Measurements from ENCODE around the gene TMCC1.
A peak's percentile ranks its signal among the peaks of the same experiment; 100 is the strongest.
"Not testable (repeated sequence)": the region's sequence is repeated elsewhere in the genome, so short reads cannot be mapped to it uniquely, and the experiment has no call there.

Gene TMCC1

DNA sequence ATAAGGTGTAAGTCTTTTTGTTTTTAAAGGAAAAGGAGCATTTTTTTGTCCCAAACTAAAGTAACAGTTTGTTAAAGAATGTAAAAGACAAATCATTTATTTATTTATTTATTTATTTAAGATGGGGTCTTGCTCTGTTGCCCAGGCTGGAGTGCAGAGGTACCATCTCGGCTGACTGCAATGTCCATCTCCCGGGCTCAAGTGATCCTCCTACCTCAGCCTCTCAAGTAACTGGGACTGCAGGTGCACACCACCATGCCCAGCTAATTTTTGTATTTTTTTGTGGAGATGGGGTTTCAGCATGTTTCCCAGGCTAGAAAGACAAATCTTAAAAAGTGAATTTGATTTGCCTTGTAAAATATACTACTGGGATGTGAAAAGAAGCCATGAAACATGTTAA, 200.8 kb downstream of the TMCC1 start:
- no peaks in the 10 kb centered on the region for H3K27me3 ChIP-seq (ENCODE audit: control insufficient read depth in 1 of 2, insufficient read depth in 2 of 2, low read length in 2 of 2)
- no peak overlapping the region for H3K9ac ChIP-seq (ENCODE audit: low read length)
- no peaks in the 10 kb centered on the region for H3K36me3 ChIP-seq (ENCODE audit: insufficient read depth, low read length)
- no peak overlapping the region for H3K4me3 ChIP-seq (ENCODE audit: low read depth in 1 of 2, low read length in 2 of 2)
- no peak overlapping the region for H3K27ac ChIP-seq (ENCODE audit: low read depth, low read length)
- peaks cover 16% of the 10 kb centered on the region for H3K4me1 ChIP-seq (ENCODE audit: insufficient read depth, low read length)
- no peaks in the 10 kb centered on the region for H3K9me3 ChIP-seq (ENCODE audit: low read length)

- H3K27ac ChIP-seq (ENCODE audit: low read depth, low read length): no peak overlapping the region
- no peak overlapping the region for H3K9ac ChIP-seq (ENCODE audit: low read length)
- H3K9me3 ChIP-seq (ENCODE audit: low read length): no peaks in the 10 kb centered on the region
- no peak overlapping the region for H3K4me3 ChIP-seq (ENCODE audit: low read depth in 1 of 2, low read length in 2 of 2)
- H3K4me1 ChIP-seq (ENCODE audit: insufficient read depth, low read length): peaks cover 21% of the 10 kb centered on the region
- no peaks in the 10 kb centered on the region for H3K27me3 ChIP-seq (ENCODE audit: control insufficient read depth in 1 of 2, insufficient read depth in 2 of 2, low read length in 2 of 2)
- no peaks in the 10 kb centered on the region for H3K36me3 ChIP-seq (ENCODE audit: insufficient read depth, low read length)
These were observed 202.5 kb downstream of the TMCC1 start for GRCh38 chr3:129690963-129691362.

DNA sequence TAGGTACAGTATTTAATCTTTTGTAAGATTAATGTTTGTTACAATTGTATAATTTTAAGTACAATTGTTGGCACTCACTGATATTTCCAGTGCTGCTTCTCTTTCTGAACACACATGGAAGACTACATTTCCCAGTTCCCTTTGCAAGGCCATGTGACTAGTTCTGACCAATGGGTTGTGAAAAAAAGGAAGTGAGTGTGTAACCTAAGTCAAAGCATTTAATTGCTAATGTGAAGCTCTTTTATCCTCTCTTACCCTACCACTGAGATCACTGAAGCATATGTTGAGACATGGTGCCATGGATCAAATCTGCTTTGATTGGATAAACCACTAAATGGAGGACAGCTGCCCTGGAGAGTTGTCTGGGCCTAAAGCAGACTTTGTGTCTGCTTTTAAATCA, 203.1 kb downstream of the TMCC1 start:
- H3K4me3 ChIP-seq (ENCODE audit: low read depth in 1 of 2, low read length in 2 of 2): no peak overlapping the region
- H3K27me3 ChIP-seq (ENCODE audit: control insufficient read depth in 1 of 2, insufficient read depth in 2 of 2, low read length in 2 of 2): no peaks in the 10 kb centered on the region
- peaks cover 21% of the 10 kb centered on the region for H3K4me1 ChIP-seq (ENCODE audit: insufficient read depth, low read length)
- no peaks in the 10 kb centered on the region for H3K36me3 ChIP-seq (ENCODE audit: insufficient read depth, low read length)
- no peaks in the 10 kb centered on the region for H3K9me3 ChIP-seq (ENCODE audit: low read length)
- H3K27ac ChIP-seq (ENCODE audit: low read depth, low read length): no peak overlapping the region
- H3K9ac ChIP-seq (ENCODE audit: low read length): no peak overlapping the region

GRCh38 chr3:129689036-129689435, 204.5 kb downstream of the TMCC1 start:
- no peak overlapping the region for H3K4me3 ChIP-seq (ENCODE audit: low read depth in 1 of 2, low read length in 2 of 2)
- H3K9me3 ChIP-seq (ENCODE audit: low read length): no peaks in the 10 kb centered on the region
- no peaks in the 10 kb centered on the region for H3K27me3 ChIP-seq (ENCODE audit: control insufficient read depth in 1 of 2, insufficient read depth in 2 of 2, low read length in 2 of 2)
- H3K9ac ChIP-seq (ENCODE audit: low read length): no peak overlapping the region
- H3K36me3 ChIP-seq (ENCODE audit: insufficient read depth, low read length): no peaks in the 10 kb centered on the region
- peaks cover 21% of the 10 kb centered on the region for H3K4me1 ChIP-seq (ENCODE audit: insufficient read depth, low read length)
- peak overlapping the region; percentile 47 for H3K27ac ChIP-seq (ENCODE audit: low read depth, low read length)

GRCh38 chr3:129688271-129688895, 205.1 kb downstream of the TMCC1 start:
- Histone ChIP-seq H3K27ac (ENCODE audit: low read depth, low read length) (peak overlapping the region; percentile 47), H3K4me3 (ENCODE audit: low read depth in 1 of 2, low read length in 2 of 2) (peak overlapping the region in 1 of 2 donors; percentile 69), H3K9me3 (ENCODE audit: low read length) (no peaks in the 10 kb centered on the region), H3K9ac (ENCODE audit: low read length) (no peak overlapping the region), H3K36me3 (ENCODE audit: insufficient read depth, low read length) (no peaks in the 10 kb centered on the region), H3K4me1 (ENCODE audit: insufficient read depth, low read length) (peaks cover 21% of the 10 kb centered on the region), H3K27me3 (ENCODE audit: control insufficient read depth in 1 of 2, insufficient read depth in 2 of 2, low read length in 2 of 2) (no peaks in the 10 kb centered on the region)

DNA sequence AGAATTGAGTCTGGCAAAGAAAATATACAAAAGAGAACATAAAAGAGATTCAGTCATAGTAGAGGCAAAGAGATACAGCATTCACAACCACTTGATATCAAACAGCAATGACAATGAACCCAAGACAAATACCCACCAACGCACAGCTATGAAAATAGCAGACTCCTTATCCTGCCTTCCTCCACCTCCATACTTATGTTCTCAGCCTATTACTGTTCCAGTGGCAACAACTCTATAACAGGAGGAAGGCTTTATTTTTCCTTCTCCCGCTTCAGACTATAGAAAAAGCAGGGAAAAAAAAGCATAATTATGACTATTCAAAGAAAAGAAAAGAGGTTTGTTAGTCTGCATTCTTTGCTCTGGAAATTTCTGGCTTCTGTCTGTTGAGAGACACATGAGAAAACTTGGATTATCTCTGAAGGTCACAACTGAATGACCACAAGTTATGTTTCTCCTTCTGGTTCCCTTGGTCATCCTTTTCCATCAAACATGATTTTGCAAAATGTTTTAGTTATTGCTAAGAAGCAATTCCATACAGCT, 205.9 kb downstream of the TMCC1 start:
- H3K9ac ChIP-seq (ENCODE audit: low read length): no peak overlapping the region
- H3K27ac ChIP-seq (ENCODE audit: low read depth, low read length): no peak overlapping the region
- H3K27me3 ChIP-seq (ENCODE audit: control insufficient read depth in 1 of 2, insufficient read depth in 2 of 2, low read length in 2 of 2): no peaks in the 10 kb centered on the region
- H3K36me3 ChIP-seq (ENCODE audit: insufficient read depth, low read length): no peaks in the 10 kb centered on the region
- peaks cover 21% of the 10 kb centered on the region for H3K4me1 ChIP-seq (ENCODE audit: insufficient read depth, low read length)
- H3K4me3 ChIP-seq (ENCODE audit: low read depth in 1 of 2, low read length in 2 of 2): peak overlapping the region in 1 of 2 donors; percentile 69
- H3K9me3 ChIP-seq (ENCODE audit: low read length): no peaks in the 10 kb centered on the region

DNA sequence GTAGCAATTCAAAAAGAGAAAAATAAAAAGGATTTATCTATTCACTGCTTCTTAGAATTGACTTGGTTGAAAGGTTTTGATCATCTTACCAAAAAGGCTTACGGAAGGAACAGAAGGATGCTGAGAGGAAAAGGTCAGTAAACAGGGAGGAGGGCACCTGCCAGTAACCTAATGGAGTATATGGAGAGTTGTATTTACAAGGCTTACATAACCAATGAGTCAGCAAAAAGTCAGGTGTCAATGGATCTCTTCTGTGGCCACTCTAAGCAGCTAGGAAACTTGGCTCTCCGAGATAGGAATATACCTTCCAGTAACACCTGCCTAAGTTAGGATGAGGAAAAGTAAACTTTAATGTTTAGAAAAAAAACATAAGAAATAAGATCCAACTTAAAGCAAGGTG, 206.6 kb downstream of the TMCC1 start:
- Histone ChIP-seq H3K27ac (ENCODE audit: low read depth, low read length) (no peak overlapping the region), H3K4me3 (ENCODE audit: low read depth in 1 of 2, low read length in 2 of 2) (no peak overlapping the region), H3K9me3 (ENCODE audit: low read length) (no peaks in the 10 kb centered on the region), H3K9ac (ENCODE audit: low read length) (no peak overlapping the region), H3K36me3 (ENCODE audit: insufficient read depth, low read length) (no peaks in the 10 kb centered on the region), H3K27me3 (ENCODE audit: control insufficient read depth in 1 of 2, insufficient read depth in 2 of 2, low read length in 2 of 2) (no peaks in the 10 kb centered on the region), H3K4me1 (ENCODE audit: insufficient read depth, low read length) (peaks cover 21% of the 10 kb centered on the region)

GRCh38 chr3:129684270-129684669, 209.2 kb downstream of the TMCC1 start:
- no peak overlapping the region for H3K27ac ChIP-seq (ENCODE audit: low read depth, low read length)
- no peaks in the 10 kb centered on the region for H3K27me3 ChIP-seq (ENCODE audit: control insufficient read depth in 1 of 2, insufficient read depth in 2 of 2, low read length in 2 of 2)
- no peak overlapping the region for H3K4me3 ChIP-seq (ENCODE audit: low read depth in 1 of 2, low read length in 2 of 2)
- H3K9me3 ChIP-seq (ENCODE audit: low read length): no peaks in the 10 kb centered on the region
- H3K9ac ChIP-seq (ENCODE audit: low read length): no peak overlapping the region
- H3K36me3 ChIP-seq (ENCODE audit: insufficient read depth, low read length): no peaks in the 10 kb centered on the region
- peaks cover 21% of the 10 kb centered on the region for H3K4me1 ChIP-seq (ENCODE audit: insufficient read depth, low read length)

- Histone ChIP-seq H3K36me3 (ENCODE audit: insufficient read depth, low read length) (no peaks in the 10 kb centered on the region), H3K4me1 (ENCODE audit: insufficient read depth, low read length) (peaks cover 10% of the 10 kb centered on the region), H3K27me3 (ENCODE audit: control insufficient read depth in 1 of 2, insufficient read depth in 2 of 2, low read length in 2 of 2) (no peaks in the 10 kb centered on the region), H3K9me3 (ENCODE audit: low read length) (no peaks in the 10 kb centered on the region), H3K27ac (ENCODE audit: low read depth, low read length) (no peak overlapping the region), H3K4me3 (ENCODE audit: low read depth in 1 of 2, low read length in 2 of 2) (no peak overlapping the region), H3K9ac (ENCODE audit: low read length) (no peak overlapping the region)
These were observed 210.3 kb downstream of the TMCC1 start for GRCh38 chr3:129683201-129683600.

DNA sequence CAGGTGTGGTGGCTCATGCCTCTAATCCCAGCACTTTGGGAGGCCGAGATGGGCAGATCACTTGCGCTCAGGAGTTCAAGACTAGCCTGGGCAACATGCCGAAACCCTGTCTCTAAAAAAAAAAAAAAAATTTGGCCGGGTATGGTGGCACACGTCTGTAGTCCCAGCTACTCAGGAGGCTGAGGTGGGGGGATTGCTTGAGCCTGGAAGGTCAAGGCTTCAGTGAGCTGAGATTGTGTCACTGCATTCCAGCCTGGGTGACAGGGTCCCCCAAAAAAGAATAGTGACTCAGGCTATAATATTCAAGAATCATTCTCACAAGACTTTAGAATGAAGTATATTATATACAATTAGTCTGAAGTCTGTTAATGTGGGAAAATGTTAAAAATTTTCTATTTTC, 216.5 kb downstream of the TMCC1 start:
- Histone ChIP-seq H3K27ac (ENCODE audit: low read depth, low read length) (no peak overlapping the region), H3K9ac (ENCODE audit: low read length) (no peak overlapping the region), H3K9me3 (ENCODE audit: low read length) (no peaks in the 10 kb centered on the region), H3K4me1 (ENCODE audit: insufficient read depth, low read length) (no peaks in the 10 kb centered on the region), H3K36me3 (ENCODE audit: insufficient read depth, low read length) (no peaks in the 10 kb centered on the region), H3K4me3 (ENCODE audit: low read depth in 1 of 2, low read length in 2 of 2) (no peak overlapping the region), H3K27me3 (ENCODE audit: control insufficient read depth in 1 of 2, insufficient read depth in 2 of 2, low read length in 2 of 2) (no peaks in the 10 kb centered on the region)

DNA sequence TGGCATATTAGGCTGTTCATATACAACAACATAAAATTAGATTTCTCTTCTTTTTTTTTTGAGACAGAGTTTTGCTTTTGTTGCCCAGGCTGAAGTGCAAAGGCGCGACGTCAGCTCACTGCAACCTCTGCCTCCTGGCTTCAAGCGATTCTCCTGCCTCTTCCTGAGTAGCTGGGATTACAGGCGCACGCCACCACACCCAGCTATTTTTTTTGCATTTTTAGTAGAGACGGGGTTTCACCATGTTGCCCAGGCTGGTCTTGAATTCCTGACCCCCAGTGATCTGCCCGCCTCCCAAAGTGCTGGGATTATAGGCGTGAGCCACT, 218.8 kb downstream of the TMCC1 start:
- H3K9ac ChIP-seq (ENCODE audit: low read length); H3K27ac ChIP-seq (ENCODE audit: low read depth, low read length): not testable (repeated sequence)

More for the DNA sequence above, 218.8 kb downstream of the TMCC1 start:
- H3K9me3 ChIP-seq (ENCODE audit: low read length); H3K4me3 ChIP-seq (ENCODE audit: low read depth in 1 of 2, low read length in 2 of 2); H3K27me3 ChIP-seq (ENCODE audit: control insufficient read depth in 1 of 2, insufficient read depth in 2 of 2, low read length in 2 of 2); H3K4me1 ChIP-seq (ENCODE audit: insufficient read depth, low read length): not testable (repeated sequence)
- H3K36me3 ChIP-seq (ENCODE audit: insufficient read depth, low read length): peaks cover 12% of the 10 kb centered on the region
